Stimulated activated CD8-positive, alpha-beta memory T cell treated with anti-CD3 and anti-CD28 coated beads, Interleukin-7, amount 100 ng/mL, for 4 hours (primary cell): ENCODE data around the gene GREM2.

ENCODE experiments used
- DNase-seq, 2 donors: peaks; one replicate each; pipeline ENCODE4 v3.0.0-alpha.2; 2020; ENCODE audit warnings: low read depth in 2 of 2

The GREM2 gene

GRCh38 chr1:240500647-240501046 is 111.3 kb downstream of the GREM2 start:
- no peak for DNase-seq

DNA sequence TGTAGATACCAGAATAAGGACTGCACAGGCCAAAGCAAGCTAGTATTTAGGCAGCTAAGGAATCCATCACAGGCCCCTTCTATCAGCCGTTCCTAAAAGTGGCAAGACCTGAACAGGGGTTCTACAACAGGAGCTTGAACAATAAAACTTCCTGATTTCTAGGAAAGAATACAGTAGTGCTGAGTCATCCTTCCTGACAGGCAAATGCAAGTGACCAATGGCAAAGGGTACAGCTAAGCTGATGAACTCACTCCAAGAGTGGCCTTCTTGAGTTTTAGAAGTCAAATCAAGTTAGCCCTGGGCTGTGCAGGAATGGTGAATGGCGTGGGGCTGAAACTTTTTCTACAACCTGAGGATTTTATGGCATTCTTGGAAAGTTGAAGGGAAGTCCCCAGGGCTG is 112.9 kb downstream of the GREM2 start:
- DNase-seq, result no peak

DNA sequence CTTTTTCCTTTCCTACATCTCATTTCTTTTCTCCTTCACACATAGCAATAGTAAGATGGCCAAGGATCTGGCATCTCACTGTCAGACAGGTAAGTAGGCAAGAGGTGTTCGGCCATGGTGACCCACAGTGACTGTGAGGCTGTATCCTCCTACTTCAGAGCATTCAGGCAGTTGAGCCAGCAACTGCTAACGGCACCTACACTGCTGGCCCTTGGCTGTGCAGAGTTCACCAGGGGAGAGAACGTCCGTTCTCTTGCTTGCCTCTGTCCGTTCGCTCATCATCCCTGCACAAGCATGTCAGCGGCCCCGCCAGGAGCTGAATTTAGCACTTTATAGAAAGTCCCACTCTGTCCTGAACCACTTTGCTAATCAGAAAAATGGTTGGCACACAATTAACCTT is 113.6 kb downstream of the GREM2 start:
- no peak for DNase-seq

DNA sequence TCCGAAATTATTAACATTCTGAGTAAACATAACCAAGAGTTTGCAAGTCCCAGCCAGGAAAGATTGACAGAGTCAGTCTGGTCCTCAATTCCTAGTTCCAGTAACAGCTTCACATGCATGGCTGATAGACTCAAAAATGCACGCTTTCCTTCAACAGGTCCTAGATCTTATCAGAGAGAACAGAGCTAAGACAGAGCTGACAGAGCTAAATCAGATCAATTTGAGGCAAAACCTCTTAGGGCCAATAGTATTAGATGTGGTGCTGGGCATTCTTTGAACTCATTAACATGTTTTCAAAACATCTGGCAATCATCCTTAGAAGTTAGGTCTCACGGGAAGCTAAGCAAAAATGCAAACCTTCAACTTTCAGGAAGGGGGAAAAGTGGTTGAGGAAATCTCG is 114.0 kb downstream of the GREM2 start:
- no peak for DNase-seq

DNA sequence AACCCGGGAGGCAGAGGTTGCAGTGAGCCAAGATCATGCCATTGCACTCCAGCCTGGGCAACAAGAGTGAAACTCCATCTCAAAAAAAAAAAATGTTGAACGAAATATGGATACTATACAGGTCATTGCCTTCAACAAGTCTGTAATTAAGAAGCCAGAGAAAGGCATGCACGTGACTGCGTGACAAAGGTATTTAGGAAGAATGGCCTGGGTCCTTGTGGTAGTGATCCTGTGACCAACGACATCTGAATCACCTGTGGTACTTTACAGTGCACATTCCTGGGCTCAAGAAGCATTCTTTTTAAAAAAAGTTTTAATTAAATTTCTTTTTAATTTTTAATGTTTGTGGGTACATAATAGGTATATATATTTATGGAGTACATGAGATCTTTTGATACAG is 115.0 kb downstream of the GREM2 start:
- DNase-seq, result no peak

- no peak for DNase-seq
These were observed 115.6 kb downstream of the GREM2 start for GRCh38 chr1:240496356-240496755.

DNA sequence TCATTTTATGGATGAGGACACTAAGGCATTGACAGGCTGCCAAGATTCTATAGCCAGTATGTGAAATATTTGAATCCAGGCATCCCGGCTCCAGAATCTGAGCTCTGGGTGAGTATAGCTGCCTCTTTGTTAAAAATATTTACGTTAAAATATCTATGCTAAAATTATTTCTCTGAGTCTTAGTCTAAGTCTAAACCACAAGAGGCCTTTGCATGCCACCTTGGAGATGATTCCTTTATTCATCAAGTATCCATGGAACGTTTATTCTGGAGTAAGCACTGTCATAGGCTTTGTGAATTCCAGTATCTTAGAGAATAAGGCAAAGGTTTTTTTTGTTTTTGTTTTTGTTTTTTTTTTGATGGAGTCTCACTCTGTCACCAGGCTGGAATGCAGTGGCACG is 116.4 kb downstream of the GREM2 start:
- no peak for DNase-seq

GRCh38 chr1:240492832-240493440 is 119.0 kb downstream of the GREM2 start:
- DNase-seq, result no peak

DNA sequence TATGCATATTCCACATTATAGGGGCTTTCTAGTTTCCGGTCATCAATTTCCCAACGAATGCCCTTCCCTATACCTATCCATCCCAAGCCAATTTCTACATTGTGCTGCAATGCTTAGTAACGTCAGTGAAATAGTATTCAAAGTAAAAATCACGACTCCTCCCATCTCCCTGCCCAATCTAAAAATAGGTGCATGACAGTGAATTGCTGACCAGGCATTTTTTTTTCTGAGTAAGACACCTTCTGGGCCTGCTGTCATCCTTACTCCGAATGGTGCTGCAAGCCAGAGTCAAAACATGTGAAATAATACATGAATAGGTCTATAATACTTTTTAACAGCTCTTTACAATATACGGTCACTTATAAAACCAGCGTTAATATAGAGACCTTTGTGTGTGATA is 120.2 kb downstream of the GREM2 start:
- no peak for DNase-seq

- DNase-seq, result no peak
These were observed 120.8 kb downstream of the GREM2 start for GRCh38 chr1:240491156-240491555.

GRCh38 chr1:240487493-240487892 is 124.5 kb downstream of the GREM2 start:
- DNase-seq, result no peak

DNA sequence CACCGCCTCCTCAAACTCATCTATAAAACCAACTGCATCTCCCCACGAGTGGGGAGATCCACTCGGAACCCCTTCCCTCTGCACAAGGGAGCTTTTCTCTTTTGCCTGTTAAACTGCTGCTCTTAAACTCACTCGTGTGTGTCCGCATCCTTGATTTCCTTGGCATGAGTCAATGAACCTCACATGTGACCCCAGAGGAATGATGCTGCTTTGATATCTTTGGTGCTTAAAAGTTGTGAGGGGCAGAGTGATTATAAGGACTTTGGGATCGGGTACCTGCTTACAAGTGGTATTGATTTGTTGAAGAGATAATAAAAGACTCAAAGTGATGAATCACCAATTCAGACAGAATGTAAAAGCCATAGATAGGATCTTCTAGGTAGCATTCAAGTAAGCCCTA is 125.3 kb downstream of the GREM2 start:
- no peak for DNase-seq

- no peak for DNase-seq
These were observed 127.0 kb downstream of the GREM2 start for GRCh38 chr1:240484804-240485443.

DNA sequence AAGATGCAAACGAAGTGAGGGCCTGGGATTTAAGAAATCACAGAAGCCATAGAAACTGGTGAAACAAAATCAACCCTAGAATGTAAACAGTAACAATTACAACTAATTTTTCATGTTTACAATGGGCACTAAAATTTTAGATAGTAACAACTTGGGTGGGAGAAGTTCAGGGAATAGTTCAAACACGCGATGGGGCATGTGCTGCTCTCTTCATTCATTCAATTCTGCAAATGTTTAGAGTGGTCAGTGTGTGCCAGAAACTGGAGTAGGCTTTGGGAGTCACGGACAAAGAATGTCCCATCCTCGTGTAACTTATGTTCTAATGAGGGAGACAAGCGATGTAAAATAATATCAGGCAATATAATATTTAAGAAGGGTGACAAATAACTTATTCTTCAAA is 133.4 kb downstream of the GREM2 start:
- DNase-seq, result no peak

GRCh38 chr1:240475832-240476231 is 136.1 kb downstream of the GREM2 start:
- DNase-seq, result no peak

- DNase-seq, result no peak
These were observed 137.8 kb downstream of the GREM2 start for GRCh38 chr1:240474133-240474614.

DNA sequence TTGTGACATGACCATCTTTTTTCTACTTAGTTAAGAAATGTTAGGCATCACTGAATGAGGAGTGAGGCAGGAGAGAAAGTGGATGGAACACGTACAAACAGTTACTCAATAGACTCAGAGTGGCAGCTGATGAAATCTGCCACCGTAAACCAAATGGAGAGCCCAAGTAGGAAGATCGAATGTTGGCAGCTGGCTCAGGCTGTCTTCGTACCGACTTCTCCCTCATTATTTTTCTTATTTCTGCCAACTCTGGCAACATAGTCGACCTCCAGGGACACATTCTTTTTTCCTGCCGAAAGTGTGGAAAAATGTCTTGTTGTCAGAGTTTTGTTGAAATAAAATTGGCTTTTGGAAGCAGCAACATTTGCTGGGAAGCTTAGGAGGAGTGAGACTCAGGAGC is 143.3 kb downstream of the GREM2 start:
- no peak for DNase-seq

GRCh38 chr1:240467895-240468294 is 144.1 kb downstream of the GREM2 start:
- DNase-seq, result no peak

DNA sequence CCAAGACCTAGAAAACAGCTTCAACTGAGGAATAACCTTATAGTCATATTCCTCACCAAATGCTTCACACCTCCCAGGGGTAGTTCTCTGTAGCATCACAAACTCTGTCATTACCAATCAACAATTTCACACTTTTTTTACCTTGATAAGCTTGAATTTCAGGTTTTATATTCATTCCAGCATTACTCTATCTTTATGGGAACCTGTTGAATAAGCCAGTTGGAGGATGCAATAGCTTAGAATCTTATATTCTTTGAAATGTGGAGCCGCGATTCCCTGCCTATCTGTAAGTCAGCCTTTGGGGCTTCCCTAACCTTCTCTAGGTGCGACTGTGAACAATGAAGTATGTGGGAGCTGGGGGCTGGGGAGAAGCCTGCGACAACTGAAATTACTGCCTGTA is 145.4 kb downstream of the GREM2 start:
- no peak for DNase-seq

DNA sequence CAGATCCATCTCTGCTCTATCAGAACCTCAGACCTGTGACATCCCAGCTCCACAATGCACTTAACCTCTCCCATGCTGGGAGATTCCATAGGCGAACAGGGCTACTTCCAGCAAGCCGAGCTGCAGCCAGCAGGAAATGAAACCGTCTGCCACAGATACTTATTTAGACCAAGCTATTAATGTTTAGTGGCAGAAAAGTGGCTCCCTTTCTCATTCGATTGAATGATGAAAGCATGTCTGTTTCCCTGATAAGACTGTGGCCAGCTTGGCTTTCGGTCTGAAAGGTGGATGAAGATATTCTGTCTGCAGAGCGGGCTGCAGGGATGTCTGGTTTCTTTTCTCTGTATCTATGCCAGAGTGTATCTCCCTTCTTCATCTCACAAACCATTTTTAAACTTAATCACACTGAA is 146.4 kb downstream of the GREM2 start:
- DNase-seq, result no peak

GRCh38 chr1:240464099-240464498 is 147.9 kb downstream of the GREM2 start:
- DNase-seq, result no peak

- DNase-seq, result no peak
These were observed 149.1 kb downstream of the GREM2 start for GRCh38 chr1:240462766-240463395.

GRCh38 chr1:240462277-240462676 is 149.7 kb downstream of the GREM2 start:
- no peak for DNase-seq
